ENCODE measurements around the gene IFT43. TPM values are rescaled to one million over a fixed set of nuclear protein-coding genes. Genes with fewer than 3 reads are reported as not detected.
A peak's percentile ranks its signal among the peaks of the same experiment; 100 is the strongest.

IFT43 gene
- total RNA-seq, 6 experiments from 2014 or later = 27.1 to 33.4 (median 29.3) TPM

GRCh38 chr14:75980856-75981255 is 4.7 kb upstream of the IFT43 start:
- Mint-ChIP-seq H3K36me3 (ENCODE audit: low read depth) (no peaks in the 10 kb centered on the region), H3K9me3 (no peaks in the 10 kb centered on the region), H3K27me3 (ENCODE audit: insufficient read depth) (no peaks in the 10 kb centered on the region; the same call in 1 of the 2 replicates), H3K27ac (peak overlapping the region; percentile 64), H3K4me1 (ENCODE audit: low read depth) (peaks cover 64% of the 10 kb centered on the region), H3K4me3 (peak overlapping the region; percentile 87)
- DNase-seq = no peak
- no peak for TF ChIP-seq CTCF (IDR thresholded peaks at IDR 0.05)

- Mint-ChIP-seq H3K9me3 (no peaks in the 10 kb centered on the region), H3K27me3 (ENCODE audit: insufficient read depth) (no peaks in the 10 kb centered on the region; the same call in 1 of the 2 replicates), H3K4me3 (peak within 1 kb of the TSS; percentile 87), H3K36me3 (ENCODE audit: low read depth) (no peaks in the 10 kb centered on the region), H3K4me1 (ENCODE audit: low read depth) (peaks cover 70% of the 10 kb centered on the region), H3K27ac (peak within 1 kb of the TSS; percentile 87)
- DNase-seq = peak; percentile 89
- TF ChIP-seq CTCF (IDR thresholded peaks at IDR 0.05) = no peak
Observed at GRCh38 chr14:75981426-75982265, 3.9 kb upstream of the IFT43 start, which contains the start of gene TGFB3. TSS of gene TGFB3 (minus strand) at chr14:75981995. CDS start at chr14:75980893, 1,102 bp downstream.

GRCh38 chr14:75982266-75983018 is 3.1 kb upstream of the IFT43 start:
- peak overlapping the region; percentile 87 for H3K27ac Mint-ChIP-seq
- H3K9me3 Mint-ChIP-seq = no peaks in the 10 kb centered on the region
- peaks cover 71% of the 10 kb centered on the region for H3K4me1 Mint-ChIP-seq (ENCODE audit: low read depth)
- DNase-seq = peak; percentile 68
- peak overlapping the region; percentile 87 for H3K4me3 Mint-ChIP-seq
- H3K36me3 Mint-ChIP-seq (ENCODE audit: low read depth) = no peaks in the 10 kb centered on the region
- peak; percentile 78 for TF ChIP-seq CTCF (IDR thresholded peaks at IDR 0.05)
- H3K27me3 Mint-ChIP-seq (ENCODE audit: insufficient read depth) = no peaks in the 10 kb centered on the region

- H3K36me3 Mint-ChIP-seq (ENCODE audit: low read depth) = no peaks in the 10 kb centered on the region
- no peak for TF ChIP-seq CTCF (IDR thresholded peaks at IDR 0.05)
- peak overlapping the region; percentile 87 for H3K4me3 Mint-ChIP-seq
- H3K27ac Mint-ChIP-seq = peak overlapping the region; percentile 62
- H3K4me1 Mint-ChIP-seq (ENCODE audit: low read depth) = peaks cover 65% of the 10 kb centered on the region
- no peaks in the 10 kb centered on the region for H3K9me3 Mint-ChIP-seq
- DNase-seq = no peak
- H3K27me3 Mint-ChIP-seq (ENCODE audit: insufficient read depth) = no peaks in the 10 kb centered on the region
Observed at GRCh38 chr14:75983019-75983358, 2.6 kb upstream of the IFT43 start.

GRCh38 chr14:75984674-75985073 is 889 bp upstream of the IFT43 start:
- Mint-ChIP-seq H3K4me1 (ENCODE audit: low read depth) (peaks cover 48% of the 10 kb centered on the region), H3K27ac (no peak overlapping the region), H3K27me3 (ENCODE audit: insufficient read depth) (no peaks in the 10 kb centered on the region), H3K36me3 (ENCODE audit: low read depth) (no peaks in the 10 kb centered on the region), H3K9me3 (no peaks in the 10 kb centered on the region), H3K4me3 (no peak overlapping the region)
- no peak for DNase-seq
- no peak for TF ChIP-seq CTCF (IDR thresholded peaks at IDR 0.05)
